ENCODE results near the gene CMSS1.
A peak's percentile ranks its signal among the peaks of the same experiment; 100 is the strongest.

CMSS1 gene

DNA sequence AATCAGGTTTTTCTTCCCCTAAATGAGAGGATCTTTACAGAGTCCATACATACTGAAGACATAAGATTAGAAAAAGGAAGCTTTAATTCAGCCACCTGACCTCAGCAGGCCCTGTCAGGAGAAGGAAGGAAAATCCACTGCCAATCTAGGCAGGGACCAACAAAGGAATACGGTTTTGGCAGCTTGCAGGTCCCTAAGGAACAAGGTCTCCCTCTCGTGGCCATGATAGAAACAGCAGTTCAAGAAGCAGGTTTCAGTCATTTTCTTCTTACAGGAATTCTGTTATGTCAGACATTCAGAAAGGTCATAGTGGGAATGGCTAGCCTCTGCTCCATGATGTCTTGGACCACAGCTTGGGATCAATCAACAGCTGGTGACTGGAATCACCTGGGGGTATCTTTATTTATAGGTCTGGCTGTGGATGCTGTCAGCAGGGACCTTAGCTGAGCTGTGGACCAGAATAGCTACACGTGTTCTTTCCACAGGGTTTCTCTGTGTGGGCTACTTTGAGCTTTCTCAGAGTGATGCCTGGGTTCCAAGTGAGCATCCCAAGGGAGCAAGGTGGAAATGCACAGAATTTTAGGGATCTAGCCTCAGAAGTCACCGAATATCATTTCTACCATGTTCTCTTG lies 9.4 kb upstream of the CMSS1 start:
- H3K4me3 ChIP-seq (replicated peaks; ENCODE audit: low read depth, low read length): no peak overlapping the region
- DNase-seq (ENCODE audit: extremely low read depth, low read depth): peak; percentile 72
- TF ChIP-seq, protein P1, sequence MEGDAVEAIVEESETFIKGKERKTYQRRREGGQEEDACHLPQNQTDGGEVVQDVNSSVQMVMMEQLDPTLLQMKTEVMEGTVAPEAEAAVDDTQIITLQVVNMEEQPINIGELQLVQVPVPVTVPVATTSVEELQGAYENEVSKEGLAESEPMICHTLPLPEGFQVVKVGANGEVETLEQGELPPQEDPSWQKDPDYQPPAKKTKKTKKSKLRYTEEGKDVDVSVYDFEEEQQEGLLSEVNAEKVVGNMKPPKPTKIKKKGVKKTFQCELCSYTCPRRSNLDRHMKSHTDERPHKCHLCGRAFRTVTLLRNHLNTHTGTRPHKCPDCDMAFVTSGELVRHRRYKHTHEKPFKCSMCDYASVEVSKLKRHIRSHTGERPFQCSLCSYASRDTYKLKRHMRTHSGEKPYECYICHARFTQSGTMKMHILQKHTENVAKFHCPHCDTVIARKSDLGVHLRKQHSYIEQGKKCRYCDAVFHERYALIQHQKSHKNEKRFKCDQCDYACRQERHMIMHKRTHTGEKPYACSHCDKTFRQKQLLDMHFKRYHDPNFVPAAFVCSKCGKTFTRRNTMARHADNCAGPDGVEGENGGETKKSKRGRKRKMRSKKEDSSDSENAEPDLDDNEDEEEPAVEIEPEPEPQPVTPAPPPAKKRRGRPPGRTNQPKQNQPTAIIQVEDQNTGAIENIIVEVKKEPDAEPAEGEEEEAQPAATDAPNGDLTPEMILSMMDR (IDR thresholded peaks at IDR 0.05; ENCODE audit: low read depth, low read length, missing control alignments): peak; percentile 89

DNA sequence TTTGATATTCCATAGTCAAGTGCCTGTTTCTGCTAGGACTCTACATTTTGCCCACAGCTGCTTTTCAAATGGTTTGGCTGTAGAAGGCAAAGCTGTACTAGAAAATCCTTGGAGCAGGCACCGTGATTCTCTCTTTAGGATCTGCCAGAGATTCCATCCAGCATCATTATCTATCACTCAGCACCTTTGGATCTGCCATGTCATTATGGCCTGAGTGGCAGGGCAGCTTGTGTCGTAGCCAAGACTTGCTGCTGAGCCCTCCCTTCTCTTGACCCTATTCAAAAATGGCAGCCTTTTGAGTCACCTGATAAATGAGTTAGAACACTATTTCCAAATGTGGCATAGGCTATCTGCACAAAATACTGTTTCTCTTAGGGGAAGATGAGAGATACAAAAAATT lies 8.1 kb upstream of the CMSS1 start:
- H3K4me3 ChIP-seq (replicated peaks; ENCODE audit: low read depth, low read length): no peak overlapping the region
- TF ChIP-seq, protein P1 (IDR thresholded peaks at IDR 0.05; ENCODE audit: low read depth, low read length, missing control alignments): no peak
- no peak for DNase-seq (ENCODE audit: extremely low read depth, low read depth)

DNA sequence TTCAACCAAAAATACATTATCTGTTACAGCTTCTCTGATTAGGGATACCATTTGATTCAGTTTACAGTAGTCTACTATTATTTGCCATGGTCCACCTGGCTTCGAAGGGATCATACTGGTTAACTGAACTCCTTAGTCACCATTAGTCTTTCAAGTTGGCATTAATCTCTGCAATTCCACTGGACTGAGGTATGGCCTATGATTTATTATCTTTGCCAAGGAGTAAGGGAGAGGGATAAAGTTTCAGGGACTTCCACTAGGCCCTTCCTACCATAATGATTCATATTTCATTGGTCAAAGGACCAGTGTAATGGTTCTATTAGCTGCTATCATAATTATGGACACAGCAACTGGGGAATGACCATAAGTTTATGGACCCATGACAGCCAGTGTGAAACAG lies 7.3 kb upstream of the CMSS1 start:
- H3K4me3 ChIP-seq (replicated peaks; ENCODE audit: low read depth, low read length): no peak overlapping the region
- TF ChIP-seq, protein P1 (IDR thresholded peaks at IDR 0.05; ENCODE audit: low read depth, low read length, missing control alignments): no peak
- DNase-seq (ENCODE audit: extremely low read depth, low read depth): no peak

DNA sequence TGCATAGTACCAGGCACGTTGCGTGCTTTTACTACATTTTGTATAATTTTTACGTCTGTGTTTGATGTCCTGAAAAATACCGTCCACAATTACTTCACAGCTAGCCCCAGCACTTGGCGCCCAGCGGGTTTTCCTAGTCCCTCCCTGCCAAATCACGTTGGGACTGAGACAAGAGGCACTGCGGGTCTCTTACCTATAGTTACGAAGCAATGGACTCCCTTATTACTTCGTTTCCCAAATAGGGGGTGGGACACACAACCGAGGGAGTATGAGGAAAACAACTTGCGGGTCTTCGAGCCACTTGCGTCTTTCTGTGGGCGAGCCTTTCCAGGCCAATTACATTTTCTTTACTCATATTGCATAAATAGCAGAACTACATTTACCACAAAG lies 620 bp upstream of the CMSS1 start:
- TF ChIP-seq, protein P1 (IDR thresholded peaks at IDR 0.05; ENCODE audit: low read depth, low read length, missing control alignments): no peak
- no peak for DNase-seq (ENCODE audit: extremely low read depth, low read depth)
- H3K4me3 ChIP-seq (replicated peaks; ENCODE audit: low read depth, low read length): peak overlapping the region; percentile 59

DNA sequence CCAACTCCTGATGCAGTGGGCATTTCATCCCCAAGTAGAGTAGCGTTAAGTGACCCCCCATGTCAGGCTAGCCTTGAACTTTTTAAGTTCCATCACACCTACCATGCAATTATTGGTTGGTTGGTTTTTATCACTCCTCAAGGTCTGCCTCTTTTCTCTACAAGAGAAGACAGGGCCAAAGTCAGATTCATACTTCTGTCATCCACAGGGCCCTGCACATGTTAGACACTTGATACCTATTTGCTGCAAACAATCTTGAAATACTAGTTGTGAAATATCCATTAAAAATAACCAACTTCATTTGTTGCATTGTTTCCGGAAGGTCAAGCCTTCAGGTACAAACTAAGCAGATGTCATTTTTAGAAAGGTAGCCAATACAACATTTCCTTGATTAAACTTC lies 1.2 kb downstream of the CMSS1 start:
- TF ChIP-seq, protein P1 (IDR thresholded peaks at IDR 0.05; ENCODE audit: low read depth, low read length, missing control alignments): no peak
- DNase-seq (ENCODE audit: extremely low read depth, low read depth): no peak
- H3K4me3 ChIP-seq (replicated peaks; ENCODE audit: low read depth, low read length): peak overlapping the region; percentile 59

DNA sequence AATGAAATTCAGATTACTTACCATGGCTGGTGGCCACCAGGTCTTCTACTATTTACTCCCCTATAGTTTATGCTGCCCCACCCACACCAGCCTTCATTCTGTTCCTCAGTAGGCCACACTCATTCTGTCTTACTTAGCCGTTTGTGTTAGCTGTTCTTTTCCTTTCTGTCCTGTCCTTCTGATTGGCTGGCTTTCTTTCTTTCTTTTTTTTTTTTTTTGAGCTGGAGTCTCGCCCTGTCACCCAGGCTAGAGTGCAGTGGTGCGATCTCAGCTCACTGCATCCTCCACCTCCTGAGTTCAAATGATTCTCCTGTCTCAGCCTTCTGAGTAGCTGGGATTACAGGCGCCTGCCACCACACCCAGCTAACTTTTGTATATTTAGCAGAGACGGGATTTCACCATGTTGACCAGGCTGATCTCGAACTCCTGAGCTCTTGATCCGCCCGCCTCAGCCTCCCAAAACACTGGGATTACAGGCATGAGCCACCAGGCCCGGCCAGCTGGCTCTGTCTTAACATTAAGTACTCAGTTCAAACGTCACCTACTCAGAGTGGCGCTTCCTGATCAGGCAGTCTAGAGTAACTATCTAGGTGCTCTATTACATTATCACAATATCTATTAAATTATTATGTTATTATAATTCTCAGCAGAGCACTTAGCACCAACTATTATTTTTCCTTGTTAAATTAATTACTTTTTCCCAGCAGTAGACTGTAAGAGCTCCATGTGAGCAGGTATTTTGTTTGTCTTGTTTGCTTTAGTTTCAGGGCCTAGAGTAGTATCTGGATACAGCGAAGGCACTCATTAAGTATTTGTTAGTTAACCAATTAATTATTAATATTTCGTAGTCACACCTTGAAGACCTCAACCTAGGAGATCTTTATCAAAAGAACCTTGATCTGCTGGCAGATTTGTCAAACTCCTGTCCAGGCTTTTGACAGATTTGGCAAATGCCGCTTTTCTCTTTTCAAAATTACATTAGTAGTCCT lies 6.4 kb downstream of the CMSS1 start:
- H3K4me3 ChIP-seq (replicated peaks; ENCODE audit: low read depth, low read length): no peak overlapping the region
- DNase-seq (ENCODE audit: extremely low read depth, low read depth): no peak
- TF ChIP-seq, protein P1 (IDR thresholded peaks at IDR 0.05; ENCODE audit: low read depth, low read length, missing control alignments): no peak
